ENCODE results near the gene SLC4A7.
"Not testable (repeated sequence)": the region's sequence is repeated elsewhere in the genome, so short reads cannot be mapped to it uniquely, and the experiment has no call there.

The SLC4A7 gene

DNA sequence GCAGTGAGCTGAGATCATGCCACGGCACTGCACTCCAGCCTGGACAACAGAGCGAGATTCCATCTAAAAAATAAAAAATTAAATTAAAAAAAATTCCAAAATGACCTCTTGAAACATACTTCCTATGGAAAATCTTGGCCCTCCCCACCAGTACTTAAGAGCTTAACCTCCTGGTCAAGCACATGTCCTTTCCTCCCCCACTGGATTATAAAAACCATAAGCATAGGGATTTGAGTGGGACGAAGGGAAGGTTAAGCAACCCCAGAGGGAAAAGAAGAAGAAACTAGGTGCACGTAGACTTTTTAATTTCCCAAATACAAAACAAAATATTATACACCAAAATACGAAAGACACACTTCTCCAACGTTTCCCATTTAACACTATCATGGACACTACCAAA is 25.3 kb downstream of the SLC4A7 start:
- no peak overlapping the region for H3K9ac ChIP-seq (ENCODE audit: low read depth, low read length)
- peaks cover 19% of the 10 kb centered on the region for H3K4me1 ChIP-seq (ENCODE audit: control insufficient read depth, insufficient read depth, low read length)
- H3K4me3 ChIP-seq (ENCODE audit: low read depth, low read length), result no peak overlapping the region
- no peaks in the 10 kb centered on the region for H3K9me3 ChIP-seq (ENCODE audit: control insufficient read depth, insufficient read depth, low read length)
- no peak overlapping the region for H3K27ac ChIP-seq (ENCODE audit: low read depth, low read length)
- no peaks in the 10 kb centered on the region for H3K36me3 ChIP-seq (ENCODE audit: control insufficient read depth, insufficient read depth, low read length)
- no peaks in the 10 kb centered on the region for H3K27me3 ChIP-seq (ENCODE audit: control insufficient read depth, insufficient read depth, low read length)

DNA sequence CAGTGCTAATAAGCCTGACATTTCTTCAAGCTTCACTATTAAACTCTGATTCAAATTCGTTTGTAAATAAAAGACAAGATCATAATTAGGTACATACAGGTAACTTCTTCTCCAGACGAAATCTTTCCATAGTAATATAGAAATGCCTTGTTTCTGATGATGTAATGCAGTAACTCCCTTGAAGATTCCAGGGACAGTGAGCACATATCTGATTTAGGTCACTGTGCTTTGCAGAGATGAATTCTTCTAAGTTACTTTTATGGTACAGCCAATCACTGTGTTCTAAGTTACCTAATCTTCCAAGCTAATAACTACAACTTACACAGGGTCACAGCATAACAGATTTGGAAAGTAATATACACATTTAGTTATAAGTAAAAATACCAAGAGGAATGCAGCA is 27.6 kb downstream of the SLC4A7 start:
- Histone ChIP-seq H3K9me3 (ENCODE audit: control insufficient read depth, insufficient read depth, low read length) (no peaks in the 10 kb centered on the region), H3K4me1 (ENCODE audit: control insufficient read depth, insufficient read depth, low read length) (peaks cover 19% of the 10 kb centered on the region), H3K9ac (ENCODE audit: low read depth, low read length) (no peak overlapping the region), H3K27me3 (ENCODE audit: control insufficient read depth, insufficient read depth, low read length) (no peaks in the 10 kb centered on the region), H3K4me3 (ENCODE audit: low read depth, low read length) (no peak overlapping the region), H3K36me3 (ENCODE audit: control insufficient read depth, insufficient read depth, low read length) (no peaks in the 10 kb centered on the region), H3K27ac (ENCODE audit: low read depth, low read length) (no peak overlapping the region)

DNA sequence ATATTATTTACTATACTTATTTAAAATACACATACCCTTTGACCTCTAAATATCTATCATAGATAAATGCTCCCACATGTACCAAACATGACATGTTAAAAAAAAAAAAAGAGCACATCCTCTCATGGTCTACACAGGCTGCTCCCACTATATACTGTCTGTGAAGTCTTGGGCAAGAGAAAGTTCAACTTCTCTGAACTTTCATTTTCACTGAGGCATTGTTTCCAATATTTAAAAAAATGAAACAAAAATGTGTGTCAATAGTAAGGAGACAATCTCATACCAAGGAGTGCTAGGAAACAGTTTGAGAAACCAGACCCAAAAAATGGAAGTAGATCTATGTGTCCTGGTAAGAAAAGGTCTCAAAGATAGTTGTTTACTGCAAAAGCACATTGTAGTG is 29.3 kb downstream of the SLC4A7 start:
- H3K27me3 ChIP-seq (ENCODE audit: control insufficient read depth, insufficient read depth, low read length), result no peaks in the 10 kb centered on the region
- H3K36me3 ChIP-seq (ENCODE audit: control insufficient read depth, insufficient read depth, low read length), result no peaks in the 10 kb centered on the region
- H3K9ac ChIP-seq (ENCODE audit: low read depth, low read length), result no peak overlapping the region
- H3K4me1 ChIP-seq (ENCODE audit: control insufficient read depth, insufficient read depth, low read length), result peaks cover 19% of the 10 kb centered on the region
- no peak overlapping the region for H3K4me3 ChIP-seq (ENCODE audit: low read depth, low read length)
- H3K9me3 ChIP-seq (ENCODE audit: control insufficient read depth, insufficient read depth, low read length), result no peaks in the 10 kb centered on the region
- no peak overlapping the region for H3K27ac ChIP-seq (ENCODE audit: low read depth, low read length)

DNA sequence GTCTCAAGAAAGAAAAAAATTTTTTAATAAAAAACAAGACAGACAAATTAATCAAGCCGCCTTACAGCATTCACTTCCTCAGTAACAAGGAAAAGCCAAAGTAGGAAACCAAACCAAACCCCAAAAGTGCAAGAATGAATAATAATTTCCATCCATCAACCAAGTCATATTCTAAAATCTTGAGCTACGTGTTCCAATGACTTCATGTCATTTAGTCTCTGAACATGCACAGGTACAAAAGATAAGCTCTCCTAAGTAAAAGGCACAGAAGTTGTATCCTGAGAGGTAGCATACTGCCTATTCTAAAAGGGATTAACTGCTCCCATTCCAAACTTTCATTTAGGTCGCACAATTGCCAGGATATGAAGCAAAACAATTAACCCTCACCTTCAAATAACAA is 29.7 kb downstream of the SLC4A7 start:
- no peak overlapping the region for H3K9ac ChIP-seq (ENCODE audit: low read depth, low read length)
- no peaks in the 10 kb centered on the region for H3K9me3 ChIP-seq (ENCODE audit: control insufficient read depth, insufficient read depth, low read length)
- H3K36me3 ChIP-seq (ENCODE audit: control insufficient read depth, insufficient read depth, low read length), result no peaks in the 10 kb centered on the region; the same call in 1 of the 2 replicates
- peaks cover 19% of the 10 kb centered on the region for H3K4me1 ChIP-seq (ENCODE audit: control insufficient read depth, insufficient read depth, low read length)
- no peak overlapping the region for H3K27ac ChIP-seq (ENCODE audit: low read depth, low read length)
- no peak overlapping the region for H3K4me3 ChIP-seq (ENCODE audit: low read depth, low read length)
- no peaks in the 10 kb centered on the region for H3K27me3 ChIP-seq (ENCODE audit: control insufficient read depth, insufficient read depth, low read length)

DNA sequence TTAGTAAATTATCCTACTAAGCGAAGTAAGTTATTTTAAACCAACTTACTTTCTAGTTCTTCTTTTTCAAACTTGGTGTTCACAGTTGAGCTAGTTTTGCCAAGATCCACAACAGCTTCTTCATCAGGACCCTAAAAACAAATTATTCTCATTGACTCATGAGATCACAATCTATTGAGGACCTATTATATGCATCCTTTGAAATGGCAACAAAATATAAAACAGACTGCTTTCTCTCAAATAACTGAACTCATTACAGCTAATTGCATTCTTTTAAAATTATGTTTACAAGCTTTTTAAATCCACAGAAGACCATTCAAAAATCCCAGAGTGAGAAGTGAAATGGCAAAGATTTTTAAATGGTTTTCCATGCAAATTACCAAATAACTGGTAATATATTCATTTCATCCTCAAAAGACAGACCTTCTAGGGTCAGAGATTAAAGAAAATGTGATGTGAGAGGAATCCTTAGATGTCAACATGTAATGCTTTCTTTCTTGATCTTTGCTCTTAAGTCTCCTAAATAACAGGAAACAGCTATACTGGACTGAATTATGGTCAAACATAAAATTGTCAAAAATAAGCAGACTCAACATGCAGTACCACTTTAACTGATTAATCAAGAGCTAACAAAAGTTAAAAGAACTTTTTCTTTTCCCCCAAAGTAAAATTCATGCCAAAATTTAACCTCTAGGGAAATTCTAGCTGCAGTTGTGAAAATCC is 31.7 kb downstream of the SLC4A7 start:
- Histone ChIP-seq H3K36me3 (ENCODE audit: control insufficient read depth, insufficient read depth, low read length) (peaks cover 12% of the 10 kb centered on the region), H3K9ac (ENCODE audit: low read depth, low read length) (no peak overlapping the region), H3K4me1 (ENCODE audit: control insufficient read depth, insufficient read depth, low read length) (peaks cover 16% of the 10 kb centered on the region), H3K27ac (ENCODE audit: low read depth, low read length) (no peak overlapping the region), H3K9me3 (ENCODE audit: control insufficient read depth, insufficient read depth, low read length) (no peaks in the 10 kb centered on the region), H3K27me3 (ENCODE audit: control insufficient read depth, insufficient read depth, low read length) (no peaks in the 10 kb centered on the region), H3K4me3 (ENCODE audit: low read depth, low read length) (no peak overlapping the region)

DNA sequence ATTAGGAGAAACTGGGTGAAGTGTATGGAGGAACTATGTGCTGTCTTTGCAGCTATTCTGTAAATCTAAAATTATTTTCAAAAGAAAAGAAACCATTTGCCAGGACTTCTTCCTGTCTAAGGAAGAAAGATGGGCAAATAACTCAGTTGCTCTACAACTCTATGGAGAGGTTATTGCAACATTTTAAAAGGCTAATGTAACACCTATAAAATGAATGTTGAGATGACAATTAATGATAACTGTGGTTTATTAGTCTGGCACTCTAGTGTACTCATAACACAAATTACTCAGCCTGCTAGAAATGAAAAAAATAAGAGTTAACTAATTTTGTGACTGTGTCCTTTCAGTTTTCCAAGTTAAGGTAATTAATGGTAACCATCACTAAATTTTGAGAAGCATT is 32.3 kb downstream of the SLC4A7 start:
- Histone ChIP-seq H3K27ac (ENCODE audit: low read depth, low read length) (no peak overlapping the region), H3K36me3 (ENCODE audit: control insufficient read depth, insufficient read depth, low read length) (peaks cover 19% of the 10 kb centered on the region), H3K9me3 (ENCODE audit: control insufficient read depth, insufficient read depth, low read length) (no peaks in the 10 kb centered on the region), H3K4me3 (ENCODE audit: low read depth, low read length) (no peak overlapping the region), H3K4me1 (ENCODE audit: control insufficient read depth, insufficient read depth, low read length) (peaks cover 9% of the 10 kb centered on the region), H3K9ac (ENCODE audit: low read depth, low read length) (no peak overlapping the region), H3K27me3 (ENCODE audit: control insufficient read depth, insufficient read depth, low read length) (no peaks in the 10 kb centered on the region)

DNA sequence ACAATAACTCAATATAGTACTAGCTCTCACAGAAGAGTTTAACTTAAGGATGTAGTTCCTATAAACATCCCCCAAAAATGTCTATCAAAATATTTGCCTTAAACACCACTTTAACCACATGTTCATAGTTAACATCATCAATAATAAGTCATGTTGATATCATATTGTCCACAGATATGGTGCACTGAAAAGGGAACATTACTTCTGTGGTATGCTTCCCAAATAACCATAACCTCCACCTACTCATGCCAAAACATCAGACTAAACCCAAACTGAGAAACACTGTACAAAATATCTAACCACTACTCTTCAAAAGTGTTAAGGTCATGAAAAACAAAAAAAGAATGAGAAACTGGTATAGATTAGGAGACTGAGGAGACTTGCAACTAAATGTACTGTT is 32.9 kb downstream of the SLC4A7 start:
- Histone ChIP-seq H3K27ac (ENCODE audit: low read depth, low read length) (no peak overlapping the region), H3K4me1 (ENCODE audit: control insufficient read depth, insufficient read depth, low read length) (peaks cover 3% of the 10 kb centered on the region; the same call in 1 of the 2 replicates), H3K9me3 (ENCODE audit: control insufficient read depth, insufficient read depth, low read length) (no peaks in the 10 kb centered on the region), H3K36me3 (ENCODE audit: control insufficient read depth, insufficient read depth, low read length) (peaks cover 24% of the 10 kb centered on the region), H3K4me3 (ENCODE audit: low read depth, low read length) (no peak overlapping the region), H3K9ac (ENCODE audit: low read depth, low read length) (no peak overlapping the region), H3K27me3 (ENCODE audit: control insufficient read depth, insufficient read depth, low read length) (no peaks in the 10 kb centered on the region)

DNA sequence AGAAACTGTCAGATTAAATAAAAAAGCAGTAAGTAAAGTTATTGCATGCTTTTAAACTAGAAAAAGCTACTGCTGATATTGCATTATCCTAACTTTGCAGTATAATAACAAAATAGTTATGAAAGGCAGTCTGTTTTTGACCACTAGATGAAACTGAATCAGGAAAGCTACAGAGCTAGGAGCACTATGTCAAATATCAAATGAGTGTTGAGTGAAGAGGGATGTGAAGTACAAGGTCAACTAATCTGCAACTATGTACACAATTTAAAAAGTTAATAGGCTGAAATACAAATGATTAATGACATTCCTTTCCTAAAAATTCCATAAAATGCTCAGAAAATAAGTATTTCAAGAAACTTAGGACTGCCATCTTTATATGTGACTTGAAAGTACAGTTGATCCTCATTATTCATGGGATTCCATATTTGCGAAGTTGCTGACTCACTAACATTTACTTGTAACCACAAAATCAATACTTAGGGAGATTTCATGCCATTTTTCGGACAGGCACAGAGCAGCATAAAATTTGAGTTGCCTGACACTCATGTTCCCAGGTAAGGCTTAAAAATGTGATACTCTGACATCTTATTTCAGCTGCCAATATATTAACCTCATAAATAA is 34.5 kb downstream of the SLC4A7 start:
- peaks cover 36% of the 10 kb centered on the region for H3K36me3 ChIP-seq (ENCODE audit: control insufficient read depth, insufficient read depth, low read length)
- H3K9ac ChIP-seq (ENCODE audit: low read depth, low read length), result no peak overlapping the region
- no peaks in the 10 kb centered on the region for H3K27me3 ChIP-seq (ENCODE audit: control insufficient read depth, insufficient read depth, low read length)
- no peaks in the 10 kb centered on the region for H3K9me3 ChIP-seq (ENCODE audit: control insufficient read depth, insufficient read depth, low read length)
- H3K27ac ChIP-seq (ENCODE audit: low read depth, low read length), result no peak overlapping the region
- no peak overlapping the region for H3K4me3 ChIP-seq (ENCODE audit: low read depth, low read length)
- no peaks in the 10 kb centered on the region for H3K4me1 ChIP-seq (ENCODE audit: control insufficient read depth, insufficient read depth, low read length)

DNA sequence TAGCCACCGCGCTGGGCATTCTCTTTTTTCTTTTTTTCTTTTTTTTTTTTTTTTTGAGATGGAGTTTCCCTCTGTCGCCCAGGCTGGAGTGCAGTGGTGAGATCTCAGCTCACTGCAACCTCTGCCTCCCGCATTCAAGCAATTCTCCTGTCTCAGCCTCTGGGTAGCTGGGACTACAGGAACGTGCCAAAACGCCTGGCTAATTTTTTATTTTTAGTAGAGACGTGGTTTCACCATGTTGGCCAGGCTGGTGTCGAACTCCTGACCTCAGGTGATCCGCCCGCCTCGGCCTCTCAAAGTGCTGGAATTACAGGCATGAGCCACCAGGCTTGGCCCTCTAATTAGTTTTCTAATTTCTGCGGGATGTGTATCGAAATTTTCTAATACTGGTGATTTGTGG is 41.2 kb downstream of the SLC4A7 start:
- H3K4me1 ChIP-seq (ENCODE audit: control insufficient read depth, insufficient read depth, low read length); H3K27me3 ChIP-seq (ENCODE audit: control insufficient read depth, insufficient read depth, low read length); H3K27ac ChIP-seq (ENCODE audit: low read depth, low read length); H3K9me3 ChIP-seq (ENCODE audit: control insufficient read depth, insufficient read depth, low read length); H3K4me3 ChIP-seq (ENCODE audit: low read depth, low read length); H3K9ac ChIP-seq (ENCODE audit: low read depth, low read length): not testable (repeated sequence)
- peaks cover 71% of the 10 kb centered on the region for H3K36me3 ChIP-seq (ENCODE audit: control insufficient read depth, insufficient read depth, low read length)

DNA sequence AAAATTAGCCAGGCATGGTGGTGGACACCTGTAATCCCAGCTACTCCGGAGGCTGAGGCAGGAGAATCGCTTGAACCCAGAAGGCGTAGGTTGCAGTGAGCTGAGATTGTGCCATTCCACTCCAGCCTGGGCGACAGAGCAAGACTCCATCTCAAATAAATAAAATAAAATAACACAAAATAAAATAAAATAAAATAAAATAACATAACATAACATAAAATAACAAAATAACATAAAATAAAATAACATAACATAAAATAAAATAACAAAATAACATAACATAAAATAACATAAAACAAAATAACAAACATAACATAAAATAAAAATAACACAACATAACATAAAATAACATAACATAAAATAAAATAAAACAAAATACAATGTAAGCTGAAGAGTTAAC is 45.8 kb downstream of the SLC4A7 start:
- peaks cover 77% of the 10 kb centered on the region for H3K36me3 ChIP-seq (ENCODE audit: control insufficient read depth, insufficient read depth, low read length)
- H3K27me3 ChIP-seq (ENCODE audit: control insufficient read depth, insufficient read depth, low read length); H3K27ac ChIP-seq (ENCODE audit: low read depth, low read length); H3K4me1 ChIP-seq (ENCODE audit: control insufficient read depth, insufficient read depth, low read length); H3K9ac ChIP-seq (ENCODE audit: low read depth, low read length); H3K9me3 ChIP-seq (ENCODE audit: control insufficient read depth, insufficient read depth, low read length); H3K4me3 ChIP-seq (ENCODE audit: low read depth, low read length): not testable (repeated sequence)

DNA sequence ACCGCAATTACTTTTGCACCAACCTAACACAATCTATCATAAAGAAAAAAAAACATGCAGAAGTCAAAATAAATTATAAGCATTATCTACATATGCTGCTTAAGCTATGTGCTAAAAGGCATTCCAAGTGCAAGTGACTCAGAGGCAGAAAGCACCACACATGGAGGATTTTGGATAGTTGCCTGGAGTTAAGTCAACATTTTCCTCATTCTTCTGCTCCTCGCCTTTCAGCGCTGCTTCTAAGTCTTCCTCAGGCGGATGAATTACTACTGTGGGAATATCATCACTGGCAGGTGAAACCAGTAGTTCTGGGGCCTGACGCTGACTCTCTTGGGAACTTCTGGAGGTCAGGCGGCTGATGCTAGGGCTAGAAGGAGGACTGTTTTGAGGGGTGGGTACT is 53.1 kb downstream of the SLC4A7 start:
- peaks cover 80% of the 10 kb centered on the region for H3K36me3 ChIP-seq (ENCODE audit: control insufficient read depth, insufficient read depth, low read length)

More for the DNA sequence above, 53.1 kb downstream of the SLC4A7 start:
- no peaks in the 10 kb centered on the region for H3K4me1 ChIP-seq (ENCODE audit: control insufficient read depth, insufficient read depth, low read length)
- no peak overlapping the region for H3K9ac ChIP-seq (ENCODE audit: low read depth, low read length)
- no peaks in the 10 kb centered on the region for H3K9me3 ChIP-seq (ENCODE audit: control insufficient read depth, insufficient read depth, low read length)
- H3K4me3 ChIP-seq (ENCODE audit: low read depth, low read length), result no peak overlapping the region
- no peaks in the 10 kb centered on the region for H3K27me3 ChIP-seq (ENCODE audit: control insufficient read depth, insufficient read depth, low read length)
- H3K27ac ChIP-seq (ENCODE audit: low read depth, low read length), result no peak overlapping the region
